NCI-H2107 treated with DMSO at 0.1 percent for 48 hours (cell line): ENCODE data around the gene LEAP2.
"Not testable (repeated sequence)": the region's sequence is repeated elsewhere in the genome, so short reads cannot be mapped to it uniquely, and the experiment has no call there.

Experiments used
- DNase-seq: peaks from one replicate; lab custom pipeline; 2025; ENCODE audit not compliant: unreplicated experiment; lab: John Stamatoyannopoulos, UW

Gene LEAP2

DNA sequence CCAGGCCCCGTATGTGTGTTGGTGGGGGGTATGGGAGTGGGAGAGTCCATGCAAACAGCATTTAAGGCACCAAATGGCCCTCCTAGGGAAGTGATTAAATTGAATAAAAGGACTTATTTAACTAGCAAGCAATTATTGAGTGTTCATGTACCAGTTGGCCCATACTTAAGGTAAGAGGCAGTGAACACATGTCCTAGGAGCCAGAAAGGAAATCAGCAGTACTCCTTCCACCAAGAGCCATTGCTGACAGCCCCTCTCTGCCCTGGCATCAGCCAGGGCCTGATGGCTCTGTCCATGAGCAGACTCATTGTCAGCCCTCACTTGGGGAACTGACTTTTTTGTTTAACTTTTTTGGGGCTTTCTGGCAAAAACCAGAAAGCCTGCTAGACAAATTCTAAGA lies 32.6 kb upstream of the LEAP2 start:
- no peak for DNase-seq

DNA sequence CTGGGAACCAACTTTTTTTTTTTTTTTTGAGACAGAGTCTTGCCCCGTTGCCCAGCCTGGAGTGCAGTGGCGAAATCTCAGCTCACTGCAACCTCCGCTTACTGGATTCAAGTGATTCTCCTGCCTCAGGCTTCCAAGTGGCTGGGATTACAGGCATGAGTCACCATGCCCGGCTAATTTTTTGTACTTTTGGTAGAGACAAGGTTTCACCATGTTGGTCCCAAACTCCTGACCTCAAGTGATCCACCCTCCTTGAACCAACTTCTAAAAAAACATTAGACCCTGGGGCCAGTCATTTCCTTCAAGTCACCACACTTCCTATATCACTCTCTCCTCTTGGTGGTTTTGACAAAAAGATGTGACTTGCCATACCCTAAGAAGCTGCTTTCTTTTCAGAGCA lies 32.2 kb upstream of the LEAP2 start:
- DNase-seq, result no peak

DNA sequence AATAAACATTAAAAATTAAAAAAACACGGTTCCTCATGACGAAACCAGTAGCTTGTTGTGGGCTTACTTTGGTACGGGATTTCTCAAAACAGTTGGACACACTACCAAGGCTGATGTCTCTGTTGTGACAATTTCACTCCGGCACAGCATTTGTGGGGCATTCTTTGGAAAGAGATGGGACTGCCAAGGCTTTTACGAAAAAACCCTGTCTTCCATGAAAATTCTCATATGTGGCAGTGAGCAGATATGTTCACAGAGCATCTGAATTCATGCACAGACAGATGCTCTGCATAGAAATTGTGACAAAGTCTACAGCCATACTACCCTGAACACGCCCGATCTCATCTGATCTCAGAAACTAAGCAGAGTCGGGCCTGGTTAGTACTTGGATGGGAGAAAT lies 25.2 kb upstream of the LEAP2 start:
- no peak for DNase-seq

- DNase-seq, result no peak
These were observed 24.1 kb upstream of the LEAP2 start for GRCh38 chr5:132849347-132849746.

DNA sequence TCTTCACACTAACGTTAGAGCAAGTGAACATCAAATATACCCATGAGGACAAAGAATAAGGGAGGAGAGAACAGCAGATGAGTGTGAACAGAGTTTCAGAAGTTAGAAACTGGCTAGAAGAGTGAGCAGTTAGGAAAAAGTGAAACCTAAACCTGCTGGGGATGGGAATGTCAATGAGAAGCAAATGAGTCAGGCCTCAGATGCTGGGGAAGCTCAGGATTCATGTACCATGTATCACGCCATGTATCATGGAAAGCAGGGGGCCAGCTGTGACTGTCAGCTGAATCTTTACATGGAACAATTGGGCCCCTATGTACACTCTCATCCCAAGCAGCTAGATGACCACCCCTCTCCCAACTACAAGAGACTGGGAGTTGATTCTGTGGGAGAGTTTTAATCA lies 23.4 kb upstream of the LEAP2 start:
- DNase-seq, result no peak

DNA sequence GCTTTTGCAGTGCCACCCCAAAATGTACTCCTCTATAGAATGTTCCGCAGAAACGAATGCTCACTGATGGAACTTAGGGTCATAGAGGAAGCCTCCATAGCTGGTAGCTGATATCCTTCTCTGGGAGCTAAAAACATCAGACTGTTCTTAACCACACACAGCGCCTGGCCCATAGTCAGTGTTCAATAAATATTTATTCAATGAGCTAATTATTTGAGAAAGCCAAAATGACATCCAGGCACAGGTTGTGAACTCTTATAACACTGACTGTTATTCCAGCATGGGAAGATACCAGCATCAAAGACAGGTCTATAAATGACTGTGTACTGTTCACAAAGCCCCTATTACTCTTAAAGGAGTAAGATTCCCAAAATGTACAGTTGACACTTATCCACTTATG lies 20.1 kb upstream of the LEAP2 start:
- DNase-seq, result no peak

- DNase-seq, result no peak
These were observed 19.7 kb upstream of the LEAP2 start for GRCh38 chr5:132853790-132854189.

DNA sequence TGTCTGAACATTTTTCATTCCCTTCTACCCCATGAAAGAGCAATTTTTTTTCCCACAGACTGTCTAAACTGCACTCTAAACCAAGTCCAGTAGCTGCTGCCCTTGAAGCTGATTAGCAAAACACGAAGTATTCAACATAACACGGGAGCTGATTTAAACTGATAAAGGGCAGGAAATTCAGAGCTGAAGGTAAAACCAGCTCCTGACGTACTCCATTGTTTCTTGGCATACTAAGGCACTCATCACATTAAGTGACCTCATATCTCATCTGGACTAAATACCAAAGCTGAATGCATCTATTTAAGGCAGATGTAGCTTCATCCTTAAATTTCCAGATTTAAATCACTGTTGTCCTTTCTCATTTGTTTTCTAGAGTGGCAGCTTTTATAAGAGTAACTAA lies 19.2 kb upstream of the LEAP2 start:
- no peak for DNase-seq

GRCh38 chr5:132854992-132855391 lies 18.5 kb upstream of the LEAP2 start:
- DNase-seq, result not testable (repeated sequence)

DNA sequence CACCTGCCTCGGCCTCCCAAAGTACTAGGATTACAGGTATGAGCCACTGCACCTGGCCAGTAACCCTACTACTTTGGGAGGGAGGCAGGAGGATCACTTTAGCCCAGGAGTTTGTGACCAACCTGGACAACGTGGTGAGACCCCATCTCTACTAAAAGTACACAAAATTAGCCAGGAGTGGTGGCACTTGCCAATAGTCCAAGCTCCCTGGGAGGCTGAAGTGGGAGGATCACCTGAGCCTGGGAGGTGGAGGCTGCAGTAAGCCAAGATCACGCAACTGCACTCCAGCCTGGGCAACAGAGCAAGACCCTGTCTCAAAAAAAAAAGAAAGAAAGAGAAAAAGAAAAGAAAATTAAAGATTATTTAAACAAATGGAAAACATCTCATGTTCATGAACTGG lies 17.5 kb upstream of the LEAP2 start:
- DNase-seq, result no peak

DNA sequence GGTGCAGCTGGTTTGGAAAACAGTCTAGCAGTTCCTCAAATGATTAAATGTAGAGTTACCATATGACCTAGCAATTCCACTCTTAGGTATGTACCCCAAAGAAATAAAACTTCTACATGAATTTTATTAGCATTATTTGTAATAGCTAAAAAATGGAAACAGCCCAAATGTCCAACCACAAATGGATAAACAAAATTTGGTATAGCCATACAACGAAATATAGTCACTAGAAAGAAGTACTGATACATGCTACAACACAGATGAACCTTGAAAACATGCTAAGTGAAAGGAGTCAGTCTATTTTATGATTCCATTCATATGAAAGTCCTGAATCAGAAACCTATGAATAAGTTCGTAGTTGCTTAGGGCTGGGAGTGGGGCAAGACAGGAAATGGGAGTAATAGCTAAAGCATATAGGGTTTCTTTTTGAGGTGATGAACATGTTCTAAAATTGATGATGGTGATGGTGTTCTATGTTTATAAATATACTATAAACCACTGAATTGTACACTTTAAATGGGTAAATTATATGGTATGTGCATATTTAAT lies 13.5 kb upstream of the LEAP2 start:
- no peak for DNase-seq

- DNase-seq, result no peak
These were observed 12.7 kb upstream of the LEAP2 start for GRCh38 chr5:132860742-132861141.

DNA sequence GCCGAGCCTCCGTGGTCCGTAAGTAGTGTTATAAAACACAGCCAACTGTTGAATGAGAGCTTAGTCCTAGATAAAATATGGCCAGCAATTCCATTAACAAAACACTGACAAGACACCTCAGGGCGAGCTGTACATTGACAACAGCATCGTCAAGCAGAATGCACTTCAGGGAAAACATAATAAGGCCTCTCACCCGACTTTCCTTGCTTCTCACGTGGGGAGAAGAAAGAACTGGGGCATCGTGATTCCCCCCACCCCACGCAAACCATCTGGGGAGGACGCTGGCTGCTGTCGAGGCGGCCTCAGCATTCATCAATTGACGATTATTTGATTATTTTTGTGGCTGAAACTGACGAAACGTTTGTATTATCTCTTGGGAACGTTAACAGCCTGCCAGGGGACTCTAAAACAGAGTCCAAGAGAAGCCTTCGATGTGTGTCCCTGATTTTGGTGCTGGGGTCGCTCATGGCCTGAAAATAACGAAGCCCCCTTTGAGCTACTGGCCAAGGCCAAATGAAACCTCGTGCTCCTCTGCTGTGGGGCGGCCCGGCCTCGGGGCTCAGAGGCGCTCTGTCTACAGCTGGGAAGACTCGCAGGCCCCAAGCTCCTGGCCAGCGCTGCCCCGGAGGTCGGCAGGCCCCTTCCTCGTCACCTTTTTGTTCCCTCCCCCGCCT lies 7.7 kb upstream of the LEAP2 start:
- DNase-seq, result no peak

DNA sequence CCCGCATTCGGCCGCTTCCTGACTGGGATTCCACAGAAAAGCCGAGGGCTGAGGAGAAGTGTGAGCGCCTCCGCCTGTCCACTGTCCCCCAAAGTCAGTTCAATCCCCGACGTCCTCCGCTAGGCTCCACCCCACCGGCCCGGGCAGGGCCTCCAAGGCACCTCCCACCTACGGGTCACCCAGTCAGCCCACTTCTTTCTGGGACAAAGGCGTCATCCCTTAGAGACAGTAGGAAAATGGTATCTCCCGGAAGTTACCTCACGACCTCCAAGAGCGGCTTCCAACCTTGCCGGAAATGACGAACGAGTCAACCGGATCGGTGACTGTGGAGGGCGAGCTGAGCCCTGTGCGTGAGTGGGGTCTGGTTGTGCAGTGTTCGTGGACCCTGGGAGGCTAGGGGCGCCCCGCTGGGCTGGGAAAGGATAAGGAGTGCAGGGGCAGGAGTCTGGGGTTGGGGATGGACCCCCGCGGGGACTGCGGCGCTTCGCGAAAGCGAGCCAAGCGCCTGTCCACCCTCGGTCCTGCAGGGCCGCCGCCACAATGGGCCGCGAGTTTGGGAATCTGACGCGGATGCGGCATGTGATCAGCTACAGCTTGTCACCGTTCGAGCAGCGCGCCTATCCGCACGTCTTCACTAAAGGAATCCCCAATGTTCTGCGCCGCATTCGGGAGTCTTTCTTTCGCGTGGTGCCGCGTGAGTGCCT lies 7.0 kb upstream of the LEAP2 start, which contains the start of the genes GDF9 and UQCRQ:
TSS of gene GDF9 (minus strand) at position 128 of the 704 bp plus-strand sequence. CDS start 1,936 bp downstream, outside the sequence.
TSS of gene UQCRQ (plus strand) at position 301 of the 704 bp plus-strand sequence. CDS start at position 541, 240 bp downstream.
- DNase-seq, result peak; percentile 92

DNA sequence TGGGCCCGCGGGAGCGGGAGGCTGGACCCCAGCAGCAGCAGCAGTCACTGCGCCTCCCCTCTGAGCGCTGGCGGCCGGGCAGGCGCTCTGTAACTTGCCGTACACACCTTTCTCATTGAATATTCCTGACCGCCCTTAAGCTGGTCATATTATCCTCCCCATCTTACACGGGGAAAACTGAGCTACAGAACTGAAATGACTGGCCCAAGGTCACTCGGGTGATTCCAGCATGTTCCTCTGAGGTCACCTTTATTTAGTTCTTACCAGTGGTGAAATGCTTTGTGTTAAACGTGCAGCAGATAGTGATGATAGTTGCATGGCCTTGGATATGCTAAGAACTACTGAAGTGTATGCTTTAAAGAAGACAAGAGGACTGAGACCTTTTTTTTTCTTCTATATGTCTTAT lies 6.4 kb upstream of the LEAP2 start:
- DNase-seq, result no peak

- DNase-seq, result no peak
These were observed 4.7 kb upstream of the LEAP2 start for GRCh38 chr5:132868754-132869153.

GRCh38 chr5:132870801-132871200 lies 2.7 kb upstream of the LEAP2 start:
- DNase-seq, result no peak

DNA sequence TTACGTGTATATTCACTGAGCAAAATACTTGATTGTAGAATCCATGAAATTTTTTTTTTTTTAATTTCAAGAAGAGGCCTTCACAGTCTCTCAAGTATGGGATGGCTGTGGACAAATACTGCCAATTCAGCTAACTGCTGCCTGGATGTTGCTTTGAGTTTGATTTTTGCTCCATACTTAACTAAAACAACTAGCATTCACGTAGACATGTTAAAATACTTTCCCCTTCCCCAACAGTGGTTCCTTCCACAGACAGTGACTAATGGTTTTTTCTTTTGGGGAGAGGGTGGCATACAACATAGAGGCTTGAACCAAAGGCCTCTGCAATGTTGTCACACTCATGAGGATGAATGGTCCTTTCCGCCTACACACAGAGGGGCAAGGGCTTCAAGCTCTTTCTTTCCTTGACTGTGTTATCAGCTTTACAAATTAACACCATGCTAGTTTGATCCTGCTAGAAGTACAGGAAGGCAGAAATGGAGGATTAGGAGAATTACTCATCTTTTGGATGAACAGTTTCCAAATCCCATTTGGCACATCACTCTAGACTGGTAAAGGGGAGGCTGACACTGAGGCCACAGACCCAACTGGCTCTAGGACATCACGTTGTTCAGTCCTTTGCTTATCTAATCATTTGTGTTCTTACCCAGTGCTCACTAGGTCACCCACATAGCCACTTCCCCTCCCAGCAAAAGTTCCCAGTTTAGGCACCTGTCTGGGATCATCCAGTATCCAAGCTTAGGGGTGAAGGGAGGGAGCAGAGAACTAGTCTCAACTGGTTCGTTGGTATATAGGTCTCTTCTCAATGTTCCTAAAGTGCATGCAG lies 1.8 kb upstream of the LEAP2 start:
- DNase-seq, result no peak

- no peak for DNase-seq
These were observed 715 bp upstream of the LEAP2 start for GRCh38 chr5:132872788-132873118.

GRCh38 chr5:132873930-132874271 lies 433 bp downstream of the LEAP2 start:
- no peak for DNase-seq

DNA sequence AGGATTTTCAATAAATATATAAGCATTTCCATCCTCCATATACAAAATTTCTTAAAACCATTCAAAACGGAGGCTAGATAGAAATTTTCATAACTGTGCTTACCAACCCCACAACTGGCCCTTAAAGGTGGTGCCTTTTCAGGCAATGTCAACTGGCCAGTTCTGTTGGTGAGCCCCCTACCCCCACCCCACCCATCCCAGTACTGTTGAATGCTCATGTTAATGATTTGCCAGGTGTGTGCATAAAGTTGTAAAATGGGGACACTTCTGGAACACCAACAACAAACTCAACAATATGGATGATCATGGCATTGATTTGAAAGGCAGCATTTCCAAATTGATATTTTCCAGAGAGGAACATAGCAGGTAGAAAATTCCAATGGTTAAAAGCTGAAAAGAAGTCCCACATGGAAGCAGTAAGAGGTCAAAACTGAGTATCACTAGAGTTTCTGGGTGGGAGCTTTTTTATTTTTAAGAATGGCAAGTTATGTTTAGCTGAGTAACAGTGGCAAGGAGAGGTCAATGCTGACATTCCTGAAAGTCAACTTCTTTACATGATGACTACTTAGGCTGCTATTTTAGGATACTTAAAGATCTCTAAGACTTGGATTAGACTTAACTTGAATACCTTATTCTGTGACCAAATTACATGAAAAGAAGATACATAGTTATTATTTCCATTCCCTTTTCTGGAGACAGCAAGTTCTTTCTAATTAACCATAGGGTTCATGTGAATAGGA lies 2.7 kb downstream of the LEAP2 start:
- DNase-seq, result no peak
